Stimulated activated CD8-positive, alpha-beta memory T cell treated with anti-CD3 and anti-CD28 coated beads, Interleukin-12 subunit alpha, Interleukin-12 subunit beta, amount 100 ng/mL, for 1 hour (primary cell): ENCODE results near the gene TANC1.
"Not testable (repeated sequence)": the region's sequence is repeated elsewhere in the genome, so short reads cannot be mapped to it uniquely, and the experiment has no call there.

Source experiments
- DNase-seq: peaks from one replicate; pipeline ENCODE4 v3.0.0-alpha.2; 2020; ENCODE audit warnings: low read depth

Gene TANC1

GRCh38 chr2:159029936-159030335 lies 61.5 kb downstream of the TANC1 start:
- no peak for DNase-seq

GRCh38 chr2:159030674-159031380 lies 62.4 kb downstream of the TANC1 start:
- no peak for DNase-seq

- DNase-seq, result no peak
Observed at GRCh38 chr2:159032146-159032545, 63.7 kb downstream of the TANC1 start.

GRCh38 chr2:159032580-159032979 lies 64.1 kb downstream of the TANC1 start:
- no peak for DNase-seq

GRCh38 chr2:159034713-159035112 lies 66.3 kb downstream of the TANC1 start:
- no peak for DNase-seq

GRCh38 chr2:159035790-159036411 lies 67.5 kb downstream of the TANC1 start:
- DNase-seq, result no peak

- not testable (repeated sequence) for DNase-seq
Observed at GRCh38 chr2:159036461-159036860, 68.0 kb downstream of the TANC1 start.

- not testable (repeated sequence) for DNase-seq
Observed at GRCh38 chr2:159041328-159041727, 72.9 kb downstream of the TANC1 start.

- DNase-seq, result no peak
Observed at GRCh38 chr2:159042115-159042850, 73.8 kb downstream of the TANC1 start.

GRCh38 chr2:159043710-159044109 lies 75.3 kb downstream of the TANC1 start:
- no peak for DNase-seq

- DNase-seq, result no peak
Observed at GRCh38 chr2:159044804-159045286, 76.4 kb downstream of the TANC1 start.

GRCh38 chr2:159045545-159046454 lies 77.4 kb downstream of the TANC1 start:
- DNase-seq, result no peak

- DNase-seq, result no peak
Observed at GRCh38 chr2:159046966-159047365, 78.5 kb downstream of the TANC1 start.

GRCh38 chr2:159050426-159050825 lies 82.0 kb downstream of the TANC1 start:
- DNase-seq, result no peak

- no peak for DNase-seq
Observed at GRCh38 chr2:159051133-159051532, 82.7 kb downstream of the TANC1 start.

- no peak for DNase-seq
Observed at GRCh38 chr2:159051661-159052060, 83.2 kb downstream of the TANC1 start.

GRCh38 chr2:159052157-159052601 lies 83.7 kb downstream of the TANC1 start:
- no peak for DNase-seq

- no peak for DNase-seq
Observed at GRCh38 chr2:159053161-159054031, 85.0 kb downstream of the TANC1 start.

- DNase-seq, result no peak
Observed at GRCh38 chr2:159054032-159054334, 85.5 kb downstream of the TANC1 start.

- DNase-seq, result no peak
Observed at GRCh38 chr2:159054985-159055384, 86.5 kb downstream of the TANC1 start.

GRCh38 chr2:159060518-159060917 lies 92.1 kb downstream of the TANC1 start:
- DNase-seq, result no peak
